ENCODE data around the gene COTL1.

Gene COTL1

GRCh38 chr16:84614968-84615813 lies 2.7 kb downstream of the COTL1 start:
- in situ Hi-C loops (cut with MboI; ENCODE audit: low sequenced_read_pairs), result no loop called here

GRCh38 chr16:84614623-84614967 lies 3.3 kb downstream of the COTL1 start:
- in situ Hi-C loops (cut with MboI; ENCODE audit: low sequenced_read_pairs), result no loop called here

GRCh38 chr16:84614073-84614459 lies 3.8 kb downstream of the COTL1 start:
- in situ Hi-C loops (cut with MboI; ENCODE audit: low sequenced_read_pairs), result no loop called here

GRCh38 chr16:84613408-84614072 lies 4.3 kb downstream of the COTL1 start:
- in situ Hi-C loops (cut with MboI; ENCODE audit: low sequenced_read_pairs), result no loop called here

GRCh38 chr16:84612686-84613085 lies 5.2 kb downstream of the COTL1 start:
- in situ Hi-C loops (cut with MboI; ENCODE audit: low sequenced_read_pairs), result no loop called here

GRCh38 chr16:84611041-84611440 lies 6.8 kb downstream of the COTL1 start:
- in situ Hi-C loops (cut with MboI; ENCODE audit: low sequenced_read_pairs), result no loop called here

GRCh38 chr16:84610376-84610775 lies 7.5 kb downstream of the COTL1 start:
- in situ Hi-C loops (cut with MboI; ENCODE audit: low sequenced_read_pairs), result no loop called here

- in situ Hi-C loops (cut with MboI; ENCODE audit: low sequenced_read_pairs), result no loop called here
These were observed 8.2 kb downstream of the COTL1 start for GRCh38 chr16:84609563-84610177.

GRCh38 chr16:84608282-84608681 lies 9.6 kb downstream of the COTL1 start:
- in situ Hi-C loops (cut with MboI; ENCODE audit: low sequenced_read_pairs), result no loop called here

GRCh38 chr16:84607694-84608093 lies 10.2 kb downstream of the COTL1 start:
- in situ Hi-C loops (cut with MboI; ENCODE audit: low sequenced_read_pairs), result no loop called here

- in situ Hi-C loops (cut with MboI; ENCODE audit: low sequenced_read_pairs), result no loop called here
These were observed 10.8 kb downstream of the COTL1 start for GRCh38 chr16:84607061-84607460.

GRCh38 chr16:84606081-84606875 lies 11.6 kb downstream of the COTL1 start:
- in situ Hi-C loops (cut with MboI; ENCODE audit: low sequenced_read_pairs), result no loop called here

GRCh38 chr16:84605339-84605848 lies 12.5 kb downstream of the COTL1 start:
- in situ Hi-C loops (cut with MboI; ENCODE audit: low sequenced_read_pairs), result no loop called here

- in situ Hi-C loops (cut with MboI; ENCODE audit: low sequenced_read_pairs), result no loop called here
These were observed 13.3 kb downstream of the COTL1 start for GRCh38 chr16:84604477-84605013.

GRCh38 chr16:84603940-84604339 lies 13.9 kb downstream of the COTL1 start:
- in situ Hi-C loops (cut with MboI; ENCODE audit: low sequenced_read_pairs), result no loop called here

GRCh38 chr16:84603140-84603816 lies 14.6 kb downstream of the COTL1 start:
- in situ Hi-C loops (cut with MboI; ENCODE audit: low sequenced_read_pairs), result no loop called here

GRCh38 chr16:84600343-84601229 lies 17.3 kb downstream of the COTL1 start:
- in situ Hi-C loops (cut with MboI; ENCODE audit: low sequenced_read_pairs), result no loop called here

- in situ Hi-C loops (cut with MboI; ENCODE audit: low sequenced_read_pairs), result no loop called here
These were observed 18.2 kb downstream of the COTL1 start for GRCh38 chr16:84599521-84600202.

GRCh38 chr16:84598360-84598759 lies 19.5 kb downstream of the COTL1 start:
- in situ Hi-C loops (cut with MboI; ENCODE audit: low sequenced_read_pairs), result no loop called here

Measured in HL-60/S4 (cell line).